Epithelial cell of alveolus of lung (primary cell): ENCODE data around the gene OR2W1. TPM values are rescaled to one million over a fixed set of nuclear protein-coding genes. Genes with fewer than 3 reads are reported as not detected.

Experiments used
- total RNA-seq: library from RNA; depleted of rRNA; stranded (reverse); fragments of >200 nt; gene quantifications from 2 replicates; pipeline ENCODE4 v1.2.1, GENCODE V29; 2015

OR2W1 gene
- total RNA-seq = not detected in 2 replicates

GRCh38 chr6:29045075-29045474 is at the start of gene OR2W1:
Gene OR2W1, minus strand, starts transcription at chr6:29045175. Its CDS starts 0 bp downstream, at chr6:29045175.

DNA sequence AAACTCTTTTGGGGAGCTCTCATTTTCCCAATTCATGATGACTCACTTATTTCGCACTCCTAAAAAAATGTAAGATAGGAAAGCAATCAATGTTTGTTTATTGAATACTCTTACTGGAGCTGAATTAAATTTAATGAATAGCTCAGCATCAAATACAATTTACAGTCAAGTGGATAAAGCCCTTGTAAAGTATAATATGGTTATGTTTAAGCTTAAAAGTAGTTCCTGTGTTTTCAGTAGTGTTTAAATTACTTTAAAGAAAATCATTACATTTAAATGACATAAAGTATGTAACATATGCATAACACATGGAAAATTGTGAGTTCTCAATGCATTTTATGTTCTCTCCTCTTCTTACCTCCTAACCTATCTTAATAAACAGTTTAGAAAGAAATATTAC is 42.2 kb upstream of the OR2W1 start, which contains the start of gene OR2B3:
Gene OR2B3, minus strand, starts transcription at position 101 of the 400 bp plus-strand sequence. Its CDS starts 65 bp downstream, at position 36.

DNA sequence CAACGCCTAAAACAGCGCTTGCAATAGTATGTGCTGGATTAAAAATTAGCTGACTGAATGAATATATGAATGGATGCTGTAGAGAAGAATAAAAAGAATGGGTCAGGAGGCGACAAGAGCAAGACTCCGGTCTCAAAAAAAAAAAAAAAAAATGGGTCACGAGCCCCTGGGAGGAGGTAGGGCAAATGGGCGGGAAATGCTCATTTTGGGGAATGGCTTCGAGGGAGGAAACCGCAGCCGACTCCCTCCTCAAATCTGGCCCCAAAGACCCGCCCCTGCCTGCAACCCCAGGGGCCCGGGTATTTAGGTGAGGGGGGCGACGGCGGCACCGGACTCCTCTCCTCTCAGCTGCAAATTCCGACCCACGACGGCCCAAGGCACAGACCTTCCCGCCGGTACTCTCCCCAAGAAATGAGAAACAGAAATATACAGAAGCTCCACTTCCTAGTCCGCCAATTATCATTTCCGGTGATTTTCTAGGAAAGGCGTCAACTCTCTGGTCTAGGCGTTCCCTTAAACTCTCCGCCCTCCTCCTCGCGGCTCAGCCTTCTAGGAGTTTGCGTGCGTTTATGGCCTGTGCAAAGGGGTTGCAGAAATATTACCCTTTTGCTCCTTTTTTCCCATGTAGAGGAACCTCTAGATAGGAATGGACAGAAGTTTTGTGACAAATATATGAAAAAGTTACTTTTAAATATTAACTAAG is 39.6 kb downstream of the OR2W1 start, which contains the start of gene ZNF311:
Gene ZNF311, minus strand, starts transcription at position 133 of the 703 bp plus-strand sequence. CDS start 1,361 bp downstream, outside the sequence.

Other genes starting within 250 kb of the OR2W1 start
- gene TRIM27, start 121.2 kb downstream of the OR2W1 start, total RNA-seq = 51.5 and 56.0 TPM in 2 replicates
- 1.4 and 2.2 TPM in 2 replicates for gene ZNF311, start 39.9 kb downstream of the OR2W1 start, total RNA-seq
- not detected in 2 replicates for gene OR2B3, start 42.1 kb upstream of the OR2W1 start, total RNA-seq
- gene OR2J1, start 54.3 kb upstream of the OR2W1 start, total RNA-seq = not detected in 2 replicates
- not detected in 2 replicates for gene OR2J3, start 62.9 kb upstream of the OR2W1 start, total RNA-seq
- gene OR2J2, start 125.7 kb upstream of the OR2W1 start, total RNA-seq = not detected in 2 replicates